Measurements from ENCODE around the gene DOCK4. TPM values are rescaled to one million over a fixed set of nuclear protein-coding genes. Genes with fewer than 3 reads are reported as not detected.

The DOCK4 gene
- total and polyA plus RNA-seq, 4 donors, result 7.2 to 48.9 (median 12.8) TPM

GRCh38 chr7:111927353-111928019 is 278.7 kb downstream of the DOCK4 start:
- H3K4me3 ChIP-seq (ENCODE audit: low read depth in 1 of 3, low read length in 3 of 3), result no peak overlapping the region
- no peaks in the 10 kb centered on the region for H3K4me1 ChIP-seq (ENCODE audit: control insufficient read depth in 4 of 4, insufficient read depth in 4 of 4, low read length in 3 of 4)
- no peak for TF ChIP-seq JUND (IDR thresholded peaks at IDR 0.05)
- no peaks in the 10 kb centered on the region for H3K9me3 ChIP-seq (ENCODE audit: control insufficient read depth in 4 of 4, low read length in 3 of 4)
- H3K36me3 ChIP-seq (ENCODE audit: control insufficient read depth in 4 of 4, insufficient read depth in 3 of 4, low read depth in 1 of 4, low read length in 3 of 4), result peaks cover 0 to 3% (median 0%) of the 10 kb centered on the region in 4 donors
- no peak overlapping the region for H3K9ac ChIP-seq (ENCODE audit: low read depth in 1 of 2, low read length in 2 of 2)
- WGBS, result 94% methylated on average over 4 of the region's 4 CpGs
- no peaks in the 10 kb centered on the region for H3K27me3 ChIP-seq (ENCODE audit: control insufficient read depth in 4 of 4, insufficient read depth in 4 of 4, low read length in 3 of 4)
- no peak for DNase-seq (ENCODE audit: low spot score)
- H3K27ac ChIP-seq (ENCODE audit: low read depth in 1 of 2, low read length in 2 of 2), result no peak overlapping the region

- no peak overlapping the region for H3K9ac ChIP-seq (ENCODE audit: low read depth in 1 of 2, low read length in 2 of 2)
- no peaks in the 10 kb centered on the region for H3K9me3 ChIP-seq (ENCODE audit: control insufficient read depth in 4 of 4, low read length in 3 of 4)
- H3K27ac ChIP-seq (ENCODE audit: low read depth in 1 of 2, low read length in 2 of 2), result no peak overlapping the region
- DNase-seq (ENCODE audit: low spot score), result no peak
- H3K27me3 ChIP-seq (ENCODE audit: control insufficient read depth in 4 of 4, insufficient read depth in 4 of 4, low read length in 3 of 4), result no peaks in the 10 kb centered on the region
- no peak for TF ChIP-seq MAX (IDR thresholded peaks at IDR 0.05)
- TF ChIP-seq EGR1 (IDR thresholded peaks at IDR 0.05; ENCODE audit: low read depth in 2 of 2), result no peak
- no peak for TF ChIP-seq REST (IDR thresholded peaks at IDR 0.05)
- no peak for TF ChIP-seq NR2F2 (IDR thresholded peaks at IDR 0.05)
- no peak for TF ChIP-seq CTCF (IDR thresholded peaks at IDR 0.05; ENCODE audit: low read depth, low read length, missing input control)
- no peak for TF ChIP-seq RAD21 (IDR thresholded peaks at IDR 0.05)
- no peak for TF ChIP-seq RXRA (IDR thresholded peaks at IDR 0.05)
- no peak for TF ChIP-seq ATF3 (IDR thresholded peaks at IDR 0.05)
- no peak for TF ChIP-seq HNF4A (conservative IDR thresholded peaks at IDR 0.05)
- no peak for TF ChIP-seq HNF4G (IDR thresholded peaks at IDR 0.05)
- no peak overlapping the region for H3K4me3 ChIP-seq (ENCODE audit: low read depth in 1 of 3, low read length in 3 of 3)
- WGBS, result 37% methylated on average over 1 of the region's 1 CpG
- H3K4me1 ChIP-seq (ENCODE audit: control insufficient read depth in 4 of 4, insufficient read depth in 4 of 4, low read length in 3 of 4), result no peaks in the 10 kb centered on the region
- H3K36me3 ChIP-seq (ENCODE audit: control insufficient read depth in 4 of 4, insufficient read depth in 3 of 4, low read depth in 1 of 4, low read length in 3 of 4), result peaks cover 0 to 3% (median 0%) of the 10 kb centered on the region in 4 donors
Observed at GRCh38 chr7:111920329-111920728, 285.9 kb downstream of the DOCK4 start.

GRCh38 chr7:111919631-111920179 is 286.5 kb downstream of the DOCK4 start:
- Histone ChIP-seq H3K4me3 (ENCODE audit: low read depth in 1 of 3, low read length in 3 of 3) (no peak overlapping the region), H3K36me3 (ENCODE audit: control insufficient read depth in 4 of 4, insufficient read depth in 3 of 4, low read depth in 1 of 4, low read length in 3 of 4) (peaks cover 0 to 3% (median 0%) of the 10 kb centered on the region in 4 donors), H3K9me3 (ENCODE audit: control insufficient read depth in 4 of 4, low read length in 3 of 4) (no peaks in the 10 kb centered on the region), H3K4me1 (ENCODE audit: control insufficient read depth in 4 of 4, insufficient read depth in 4 of 4, low read length in 3 of 4) (no peaks in the 10 kb centered on the region), H3K27ac (ENCODE audit: low read depth in 1 of 2, low read length in 2 of 2) (no peak overlapping the region), H3K27me3 (ENCODE audit: control insufficient read depth in 4 of 4, insufficient read depth in 4 of 4, low read length in 3 of 4) (no peaks in the 10 kb centered on the region), H3K9ac (ENCODE audit: low read depth in 1 of 2, low read length in 2 of 2) (no peak overlapping the region)
- 81% methylated on average over 5 of the region's 5 CpGs for WGBS
- no peak for DNase-seq (ENCODE audit: low spot score)
- no peak for TF ChIP-seq JUND (IDR thresholded peaks at IDR 0.05)
- TF ChIP-seq REST (IDR thresholded peaks at IDR 0.05), result no peak
- no peak for TF ChIP-seq GABPA (IDR thresholded peaks at IDR 0.05 in 1 of 2, conservative IDR thresholded peaks at IDR 0.05 in 1 of 2)
- no peak for TF ChIP-seq RXRA (IDR thresholded peaks at IDR 0.05)
- no peak for TF ChIP-seq RAD21 (IDR thresholded peaks at IDR 0.05)
- no peak for TF ChIP-seq EGR1 (IDR thresholded peaks at IDR 0.05; ENCODE audit: low read depth in 2 of 2)
- TF ChIP-seq HNF4A (conservative IDR thresholded peaks at IDR 0.05), result no peak
- TF ChIP-seq HNF4G (IDR thresholded peaks at IDR 0.05), result no peak
- no peak for TF ChIP-seq TAF1 (conservative IDR thresholded peaks at IDR 0.05)
- TF ChIP-seq CTCF (IDR thresholded peaks at IDR 0.05; ENCODE audit: low read depth, low read length, missing input control), result no peak

Data from liver (tissue), 9 donors.